ENCODE results near the gene FBXO15. TPM values are rescaled to one million over a fixed set of nuclear protein-coding genes. Genes with fewer than 3 reads are reported as not detected.

The FBXO15 gene
- total RNA-seq, 1 experiment from 2014 or later = 0.39 TPM

GRCh38 chr18:74081966-74082741 is 65.5 kb downstream of the FBXO15 start:
- no peak overlapping the region for H2AFZ ChIP-seq (ENCODE audit: low read length)
- no CpG with 5 or more reads among the region's 13 CpGs for WGBS (ENCODE audit: extremely low coverage, insufficient read length, low lambda C conversion rate)
- no peak overlapping the region for H3K27ac Mint-ChIP-seq

More at GRCh38 chr18:74081966-74082741, 65.5 kb downstream of the FBXO15 start:
- no peaks in the 10 kb centered on the region for H3K79me1 ChIP-seq (ENCODE audit: insufficient read depth, low read depth, low read length, poor library complexity, severe bottlenecking)
- H3T11ph ChIP-seq (ENCODE audit: low read length) = no peak overlapping the region
- peak; percentile 91 for DNase-seq
- no peaks in the 10 kb centered on the region for H3K79me2 ChIP-seq (ENCODE audit: insufficient read depth, low read length)
- H2BK15ac ChIP-seq (ENCODE audit: low read depth, low read length) = no peak overlapping the region
- H3K23ac ChIP-seq (ENCODE audit: insufficient read length, low read depth, low read length) = no peak overlapping the region
- H3K56ac ChIP-seq (ENCODE audit: insufficient read length, low read depth, low read length) = no peak overlapping the region
- TF ChIP-seq, protein P1, sequence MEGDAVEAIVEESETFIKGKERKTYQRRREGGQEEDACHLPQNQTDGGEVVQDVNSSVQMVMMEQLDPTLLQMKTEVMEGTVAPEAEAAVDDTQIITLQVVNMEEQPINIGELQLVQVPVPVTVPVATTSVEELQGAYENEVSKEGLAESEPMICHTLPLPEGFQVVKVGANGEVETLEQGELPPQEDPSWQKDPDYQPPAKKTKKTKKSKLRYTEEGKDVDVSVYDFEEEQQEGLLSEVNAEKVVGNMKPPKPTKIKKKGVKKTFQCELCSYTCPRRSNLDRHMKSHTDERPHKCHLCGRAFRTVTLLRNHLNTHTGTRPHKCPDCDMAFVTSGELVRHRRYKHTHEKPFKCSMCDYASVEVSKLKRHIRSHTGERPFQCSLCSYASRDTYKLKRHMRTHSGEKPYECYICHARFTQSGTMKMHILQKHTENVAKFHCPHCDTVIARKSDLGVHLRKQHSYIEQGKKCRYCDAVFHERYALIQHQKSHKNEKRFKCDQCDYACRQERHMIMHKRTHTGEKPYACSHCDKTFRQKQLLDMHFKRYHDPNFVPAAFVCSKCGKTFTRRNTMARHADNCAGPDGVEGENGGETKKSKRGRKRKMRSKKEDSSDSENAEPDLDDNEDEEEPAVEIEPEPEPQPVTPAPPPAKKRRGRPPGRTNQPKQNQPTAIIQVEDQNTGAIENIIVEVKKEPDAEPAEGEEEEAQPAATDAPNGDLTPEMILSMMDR (conservative IDR thresholded peaks at IDR 0.05) = peak; percentile 77
- no peak overlapping the region for H3K9ac ChIP-seq (ENCODE audit: extremely low read depth, insufficient read length, low read length)
- no peak overlapping the region for H3K18ac ChIP-seq (ENCODE audit: insufficient read length, low read depth, low read length)
- H3K27me3 Mint-ChIP-seq (ENCODE audit: low read depth) = no peaks in the 10 kb centered on the region; the same call in 1 of the 2 replicates
- H3K4me1 ChIP-seq (ENCODE audit: insufficient read depth, low read length) = no peaks in the 10 kb centered on the region
- no peak overlapping the region for H3K4me3 Mint-ChIP-seq
- no peaks in the 10 kb centered on the region for H3K9me3 Mint-ChIP-seq
- no peak overlapping the region for H2BK5ac ChIP-seq (ENCODE audit: insufficient read length, low read length)
- H4K20me1 ChIP-seq (ENCODE audit: control insufficient read depth, insufficient read depth, insufficient read length) = no peaks in the 10 kb centered on the region
- no peaks in the 10 kb centered on the region for H3K27me3 ChIP-seq (ENCODE audit: insufficient read depth, low read length)
- H3K23me2 ChIP-seq (ENCODE audit: insufficient read length, low read depth, low read length, poor library complexity, severe bottlenecking) = no peaks in the 10 kb centered on the region
- H2BK12ac ChIP-seq (ENCODE audit: insufficient read length, low read depth, low read length) = no peak overlapping the region
- H3K4ac ChIP-seq (ENCODE audit: low read depth, low read length) = no peak overlapping the region
- H3K14ac ChIP-seq (ENCODE audit: insufficient read depth, low read length) = no peak overlapping the region
- no peak overlapping the region for H4K5ac ChIP-seq (ENCODE audit: insufficient read length, low read depth, low read length)
- peaks cover 5 to 6% of the 10 kb centered on the region in 2 experiments for H3K4me1 Mint-ChIP-seq
- H3K9me3 ChIP-seq (ENCODE audit: control insufficient read depth, low read depth, low read length) = no peaks in the 10 kb centered on the region
- H3K4me2 ChIP-seq (ENCODE audit: insufficient read depth, insufficient read length, low read length) = no peak overlapping the region
- H2BK20ac ChIP-seq (ENCODE audit: low read depth, low read length, poor library complexity, severe bottlenecking) = no peak overlapping the region
- H3K27ac ChIP-seq (ENCODE audit: insufficient read length, low read depth, low read length) = no peak overlapping the region
- H2AK5ac ChIP-seq (ENCODE audit: insufficient read length, low read length) = no peak overlapping the region
- H2BK120ac ChIP-seq (ENCODE audit: low read depth, low read length, poor library complexity, severe bottlenecking) = no peak overlapping the region
- H4K91ac ChIP-seq (ENCODE audit: insufficient read length, low read depth, low read length) = no peak overlapping the region
- no peak overlapping the region for H4K8ac ChIP-seq (replicated peaks; ENCODE audit: insufficient read length, low read depth, low read length)
- no peaks in the 10 kb centered on the region for H3K36me3 Mint-ChIP-seq (ENCODE audit: insufficient read depth in 1 of 3, low read depth in 3 of 3)

Data from H9 (cell line).